ENCODE data around the gene ZFYVE28.

DNA sequence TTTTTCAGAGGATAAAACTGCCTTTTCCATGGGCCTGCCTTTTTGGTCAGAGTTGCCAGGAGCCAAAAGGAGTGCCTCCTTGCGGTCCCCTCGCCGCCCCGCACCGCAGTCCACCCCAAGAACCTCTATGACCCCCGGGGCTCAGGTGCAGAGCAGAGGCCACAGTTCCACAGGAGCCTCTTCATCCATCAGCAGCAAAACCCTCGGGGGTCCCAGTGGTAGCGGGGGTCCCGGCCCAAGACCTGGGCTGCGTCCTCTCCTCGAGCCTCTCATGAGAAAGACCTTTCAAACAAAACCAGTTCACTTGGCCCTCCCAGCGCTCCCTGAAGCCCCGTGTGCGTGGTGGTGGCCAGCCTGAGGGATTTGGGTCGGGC lies 16.8 kb downstream of the ZFYVE28 start:
- TF ChIP-seq, protein P1, sequence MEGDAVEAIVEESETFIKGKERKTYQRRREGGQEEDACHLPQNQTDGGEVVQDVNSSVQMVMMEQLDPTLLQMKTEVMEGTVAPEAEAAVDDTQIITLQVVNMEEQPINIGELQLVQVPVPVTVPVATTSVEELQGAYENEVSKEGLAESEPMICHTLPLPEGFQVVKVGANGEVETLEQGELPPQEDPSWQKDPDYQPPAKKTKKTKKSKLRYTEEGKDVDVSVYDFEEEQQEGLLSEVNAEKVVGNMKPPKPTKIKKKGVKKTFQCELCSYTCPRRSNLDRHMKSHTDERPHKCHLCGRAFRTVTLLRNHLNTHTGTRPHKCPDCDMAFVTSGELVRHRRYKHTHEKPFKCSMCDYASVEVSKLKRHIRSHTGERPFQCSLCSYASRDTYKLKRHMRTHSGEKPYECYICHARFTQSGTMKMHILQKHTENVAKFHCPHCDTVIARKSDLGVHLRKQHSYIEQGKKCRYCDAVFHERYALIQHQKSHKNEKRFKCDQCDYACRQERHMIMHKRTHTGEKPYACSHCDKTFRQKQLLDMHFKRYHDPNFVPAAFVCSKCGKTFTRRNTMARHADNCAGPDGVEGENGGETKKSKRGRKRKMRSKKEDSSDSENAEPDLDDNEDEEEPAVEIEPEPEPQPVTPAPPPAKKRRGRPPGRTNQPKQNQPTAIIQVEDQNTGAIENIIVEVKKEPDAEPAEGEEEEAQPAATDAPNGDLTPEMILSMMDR (conservative IDR thresholded peaks at IDR 0.05 in 1 of 2, IDR thresholded peaks at IDR 0.05 in 1 of 2; ENCODE audit: extremely low read depth in 1 of 2, insufficient read depth in 1 of 2, low read depth in 1 of 2, low read length in 2 of 2): no peak
- TF ChIP-seq EZH2 (IDR thresholded peaks at IDR 0.05; ENCODE audit: borderline replicate concordance, low read length): no peak

Data from mammary epithelial cell (primary cell).